GM18517 (cell line): ENCODE measurements around the gene AAMDC.

Experiments
- ATAC-seq: cut with Tn5 transposase; IDR thresholded peaks from one replicate; pipeline ENCODE4 v1.9.1; 2021; ENCODE audit warnings: mild to moderate bottlenecking, moderate library complexity; ENCODE audit not compliant: unreplicated experiment

The AAMDC gene

GRCh38 chr11:77820565-77821348, at the start of gene AAMDC, which contains the start of gene RSF1:
AAMDC (plus strand) TSS chr11:77821144; CDS start chr11:77842497, 21,353 bp downstream.
RSF1 (minus strand) TSS chr11:77820722; CDS start chr11:77820714, 8 bp downstream.
- ATAC-seq, result peak; percentile 84

DNA sequence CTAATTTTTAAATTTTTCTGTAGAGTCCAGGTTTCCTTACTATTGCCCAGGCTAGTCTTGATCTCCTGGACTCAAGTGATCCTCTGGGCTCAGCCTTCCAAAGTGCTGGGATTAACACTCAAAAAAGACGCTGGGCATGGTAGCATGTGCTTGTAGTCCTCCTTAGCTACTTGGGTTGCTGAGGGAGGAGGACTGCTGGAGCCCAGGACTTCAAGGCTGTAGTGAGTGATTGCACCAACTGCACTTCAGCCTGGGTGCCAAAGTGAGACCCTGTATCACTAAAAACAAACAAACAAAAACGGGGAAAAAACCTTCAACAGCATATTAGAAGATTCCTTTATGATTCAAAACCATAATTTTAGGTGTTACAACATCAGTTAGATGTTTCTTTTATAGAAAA, 45.0 kb upstream of the AAMDC start:
- ATAC-seq, result no peak

- ATAC-seq, result no peak
Observed at GRCh38 chr11:77776455-77776854, 44.5 kb upstream of the AAMDC start.

- ATAC-seq, result no peak
Observed at GRCh38 chr11:77778118-77778517, 42.8 kb upstream of the AAMDC start.

DNA sequence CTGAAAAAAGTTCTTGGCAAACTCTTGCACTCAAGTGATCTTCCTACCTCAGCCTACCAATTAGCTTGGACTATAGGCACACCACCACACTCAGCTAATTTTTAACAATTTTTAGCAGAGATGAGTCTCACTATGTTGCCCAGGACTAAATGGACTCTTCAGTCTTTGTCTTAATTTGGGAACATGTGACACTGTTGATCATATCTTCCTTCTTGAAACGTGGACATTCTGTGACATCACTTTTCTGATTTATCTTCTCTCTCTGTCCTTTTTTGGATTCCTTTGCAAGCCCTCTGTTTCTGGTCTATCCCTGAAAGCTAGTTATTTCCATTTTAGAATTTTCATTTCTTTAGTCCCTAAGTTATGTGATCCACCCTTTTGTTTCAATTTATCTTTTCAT, 42.4 kb upstream of the AAMDC start:
- ATAC-seq, result no peak

GRCh38 chr11:77779935-77780334, 41.0 kb upstream of the AAMDC start:
- no peak for ATAC-seq

DNA sequence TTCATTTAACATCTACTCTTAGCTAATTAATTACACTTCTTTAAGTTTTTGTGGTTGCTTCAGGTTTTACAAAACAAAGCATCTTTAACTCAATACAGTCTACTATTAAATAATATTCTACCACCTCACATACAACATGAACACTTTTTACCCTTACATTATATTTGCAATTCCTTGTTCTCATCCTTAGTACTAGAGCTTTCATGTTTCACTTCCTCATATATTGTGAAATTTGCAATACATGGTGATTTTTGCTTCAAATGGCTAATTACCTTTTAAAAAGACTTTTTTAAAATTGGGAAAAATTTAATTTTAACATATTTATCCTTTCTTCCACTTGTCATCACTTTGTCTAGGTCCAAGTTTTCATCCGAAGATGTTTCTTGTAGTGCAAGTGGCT, 37.9 kb upstream of the AAMDC start:
- ATAC-seq, result no peak

DNA sequence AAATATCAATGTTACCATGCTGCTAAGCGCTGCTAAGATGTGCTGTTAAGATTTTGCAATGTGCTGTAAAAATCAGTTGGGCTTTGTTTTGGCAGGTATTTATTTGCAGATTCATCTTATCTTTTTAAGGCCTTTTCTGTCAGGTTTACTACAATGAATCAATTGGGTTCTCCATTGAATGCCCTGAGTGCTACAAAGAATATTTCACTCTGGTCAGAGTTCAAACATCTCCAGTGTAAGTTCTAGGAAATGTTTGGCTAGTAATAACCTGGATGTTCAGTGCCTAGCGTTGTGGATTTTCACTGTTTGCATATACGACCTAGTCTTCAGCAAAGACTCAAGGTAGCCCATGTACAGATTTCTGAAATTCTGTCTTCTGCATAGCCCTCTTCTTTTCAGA, 36.4 kb upstream of the AAMDC start:
- ATAC-seq, result no peak

- ATAC-seq, result no peak
Observed at GRCh38 chr11:77789061-77789730, 31.7 kb upstream of the AAMDC start.

GRCh38 chr11:77789731-77790476, 31.0 kb upstream of the AAMDC start:
- ATAC-seq, result no peak

- ATAC-seq, result no peak
Observed at GRCh38 chr11:77791301-77791700, 29.6 kb upstream of the AAMDC start.

DNA sequence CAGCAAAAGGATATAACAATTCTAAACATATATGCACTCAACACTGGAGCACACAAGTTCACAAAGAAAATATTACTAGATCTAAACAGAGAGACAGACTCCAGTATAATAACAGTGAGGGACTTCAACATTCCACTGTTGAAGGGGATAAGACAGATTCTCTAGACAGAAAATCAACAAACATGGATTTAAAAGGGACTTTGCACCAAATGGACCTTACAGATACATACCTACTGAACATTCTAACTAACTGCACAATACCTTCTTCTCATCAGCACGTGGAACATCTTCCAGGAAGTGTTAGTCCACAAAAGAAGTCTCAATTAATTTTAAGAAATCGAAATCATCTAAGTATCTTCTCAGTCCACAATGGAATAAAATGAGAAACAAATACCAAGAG, 27.0 kb upstream of the AAMDC start:
- ATAC-seq, result no peak

- no peak for ATAC-seq
Observed at GRCh38 chr11:77799338-77799737, 21.6 kb upstream of the AAMDC start.

- no peak for ATAC-seq
Observed at GRCh38 chr11:77800449-77800848, 20.5 kb upstream of the AAMDC start.

GRCh38 chr11:77801477-77801876, 19.5 kb upstream of the AAMDC start:
- ATAC-seq, result no peak

DNA sequence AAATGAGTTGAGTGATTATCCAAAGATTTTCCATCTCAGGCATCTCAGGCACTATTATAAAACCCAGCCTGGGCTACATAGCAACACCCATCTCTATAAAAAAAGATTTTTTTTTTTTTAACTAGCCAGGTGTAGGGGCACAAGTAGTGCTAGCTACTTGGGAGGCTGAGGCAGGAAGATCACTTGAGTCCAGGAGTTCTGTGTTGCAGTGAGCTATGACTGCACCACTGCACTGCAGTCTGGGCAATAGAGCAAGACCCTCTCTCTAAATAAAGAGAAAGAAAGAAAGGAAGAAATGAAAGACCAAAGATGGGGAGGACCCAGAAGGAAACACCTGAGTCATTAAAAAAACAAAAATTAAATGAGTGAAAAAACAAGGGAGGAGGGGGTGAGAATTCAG, 14.5 kb upstream of the AAMDC start:
- ATAC-seq, result no peak

GRCh38 chr11:77806993-77807392, 14.0 kb upstream of the AAMDC start:
- ATAC-seq, result no peak

- no peak for ATAC-seq
Observed at GRCh38 chr11:77813256-77813655, 7.7 kb upstream of the AAMDC start.

- ATAC-seq, result no peak
Observed at GRCh38 chr11:77814848-77815247, 6.1 kb upstream of the AAMDC start.

GRCh38 chr11:77815459-77815858, 5.5 kb upstream of the AAMDC start:
- ATAC-seq, result no peak

DNA sequence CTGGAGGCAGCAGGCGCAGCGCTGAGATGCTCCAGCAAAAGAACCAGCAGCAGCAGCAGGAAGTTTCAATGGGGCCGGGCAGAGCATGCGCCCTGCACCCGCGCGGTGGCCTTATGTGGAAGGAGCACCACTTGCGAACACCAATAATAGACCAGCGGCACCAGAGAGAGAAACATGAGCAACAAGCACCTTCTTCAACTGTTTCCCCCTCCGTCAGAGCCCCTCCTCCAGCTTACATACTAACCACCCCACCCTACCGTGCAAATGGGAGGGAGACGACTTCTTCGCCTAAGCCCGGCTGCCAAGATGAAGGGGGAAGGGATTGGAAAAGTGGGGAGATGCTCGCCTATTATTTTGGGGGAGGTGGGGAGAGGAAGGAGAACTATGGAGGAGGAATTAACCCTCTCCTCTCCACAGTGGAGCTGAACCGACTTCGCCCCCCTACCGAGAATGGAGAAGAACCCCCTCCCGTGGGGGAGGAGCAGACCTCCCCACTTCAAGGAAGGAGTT, 1.5 kb upstream of the AAMDC start:
- peak; percentile 51 for ATAC-seq
